Colon (tissue), 2 donors: ENCODE measurements around the gene CHRM3.
"Not testable (repeated sequence)": the region's sequence is repeated elsewhere in the genome, so short reads cannot be mapped to it uniquely, and the experiment has no call there.

Experiments
- FAIRE-seq: peaks from 2 replicates; lab custom pipeline; 2012; peaks lifted over from hg19 to GRCh38; lab: Jason Lieb, UNC
- donor health status: control.
- donor health status: control.

Gene CHRM3

GRCh38 chr1:239386453-239387303 lies at the start of gene CHRM3:
CHRM3 (plus strand) TSS chr1:239386568; CDS start chr1:239907452, 520,884 bp downstream.
- no peak for FAIRE-seq

- peak; percentile 45 for FAIRE-seq
Measured at GRCh38 chr1:239337799-239338430, 48.5 kb upstream of the CHRM3 start.

- no peak for FAIRE-seq
Measured at GRCh38 chr1:239347776-239348175, 38.6 kb upstream of the CHRM3 start.

GRCh38 chr1:239348635-239349353 lies 37.6 kb upstream of the CHRM3 start:
- FAIRE-seq: no peak

GRCh38 chr1:239349699-239350098 lies 36.7 kb upstream of the CHRM3 start:
- no peak for FAIRE-seq

- FAIRE-seq: no peak
Measured at GRCh38 chr1:239353536-239353935, 32.8 kb upstream of the CHRM3 start.

GRCh38 chr1:239354231-239354630 lies 32.1 kb upstream of the CHRM3 start:
- FAIRE-seq: no peak

- no peak for FAIRE-seq
Measured at GRCh38 chr1:239357867-239358266, 28.5 kb upstream of the CHRM3 start.

- no peak for FAIRE-seq
Measured at GRCh38 chr1:239361403-239361802, 25.0 kb upstream of the CHRM3 start.

- no peak for FAIRE-seq
Measured at GRCh38 chr1:239363930-239364329, 22.4 kb upstream of the CHRM3 start.

- FAIRE-seq: no peak
Measured at GRCh38 chr1:239367196-239367810, 19.1 kb upstream of the CHRM3 start.

GRCh38 chr1:239368436-239369109 lies 17.8 kb upstream of the CHRM3 start:
- FAIRE-seq: no peak

- not testable (repeated sequence) for FAIRE-seq
Measured at GRCh38 chr1:239370869-239371268, 15.5 kb upstream of the CHRM3 start.

- FAIRE-seq: no peak
Measured at GRCh38 chr1:239382666-239383065, 3.7 kb upstream of the CHRM3 start.

- FAIRE-seq: no peak
Measured at GRCh38 chr1:239383714-239384113, 2.7 kb upstream of the CHRM3 start.

GRCh38 chr1:239387304-239388158 lies 1.2 kb downstream of the CHRM3 start:
- no peak for FAIRE-seq

GRCh38 chr1:239388159-239388485 lies 1.8 kb downstream of the CHRM3 start:
- FAIRE-seq: no peak

- FAIRE-seq: no peak
Measured at GRCh38 chr1:239388578-239388977, 2.2 kb downstream of the CHRM3 start.

GRCh38 chr1:239389703-239390102 lies 3.3 kb downstream of the CHRM3 start:
- FAIRE-seq: no peak

GRCh38 chr1:239392271-239392670 lies 5.9 kb downstream of the CHRM3 start:
- FAIRE-seq: no peak

- no peak for FAIRE-seq
Measured at GRCh38 chr1:239394107-239394506, 7.7 kb downstream of the CHRM3 start.
